Superior temporal gyrus (tissue), 1 donor: ENCODE results near the gene ADORA2A.

Experiments used
- DNase-seq: peaks from one replicate; pipeline ENCODE4 v3.0.0-alpha.2; 2016; ENCODE audit errors: extremely low spot score

ADORA2A gene

GRCh38 chr22:24453853-24454252 is 26.5 kb downstream of the ADORA2A start:
- DNase-seq, result no peak

GRCh38 chr22:24455039-24455438 is 27.6 kb downstream of the ADORA2A start:
- DNase-seq, result no peak

- DNase-seq, result no peak
Measured at GRCh38 chr22:24455751-24456426, 28.5 kb downstream of the ADORA2A start.

- DNase-seq, result no peak
Measured at GRCh38 chr22:24457894-24458420, 30.6 kb downstream of the ADORA2A start.

- DNase-seq, result no peak
Measured at GRCh38 chr22:24459911-24460310, 32.5 kb downstream of the ADORA2A start.

- no peak for DNase-seq
Measured at GRCh38 chr22:24460418-24461089, 33.2 kb downstream of the ADORA2A start.

- no peak for DNase-seq
Measured at GRCh38 chr22:24463071-24463760, 35.8 kb downstream of the ADORA2A start.

GRCh38 chr22:24465566-24465965 is 38.2 kb downstream of the ADORA2A start:
- DNase-seq, result no peak

GRCh38 chr22:24465975-24466374 is 38.6 kb downstream of the ADORA2A start:
- no peak for DNase-seq

GRCh38 chr22:24466716-24467328 is 39.4 kb downstream of the ADORA2A start:
- DNase-seq, result peak; percentile 22

- DNase-seq, result no peak
Measured at GRCh38 chr22:24467340-24467739, 39.9 kb downstream of the ADORA2A start.

GRCh38 chr22:24471570-24471969 is 44.2 kb downstream of the ADORA2A start:
- no peak for DNase-seq

GRCh38 chr22:24473284-24473683 is 45.9 kb downstream of the ADORA2A start:
- no peak for DNase-seq

- DNase-seq, result no peak
Measured at GRCh38 chr22:24474221-24474620, 46.8 kb downstream of the ADORA2A start.

GRCh38 chr22:24474649-24475255 is 47.4 kb downstream of the ADORA2A start:
- no peak for DNase-seq

- no peak for DNase-seq
Measured at GRCh38 chr22:24481641-24482040, 54.2 kb downstream of the ADORA2A start.

- DNase-seq, result no peak
Measured at GRCh38 chr22:24482575-24482974, 55.2 kb downstream of the ADORA2A start.

- no peak for DNase-seq
Measured at GRCh38 chr22:24482998-24483397, 55.6 kb downstream of the ADORA2A start.

- DNase-seq, result no peak
Measured at GRCh38 chr22:24483976-24484545, 56.7 kb downstream of the ADORA2A start.

- DNase-seq, result no peak
Measured at GRCh38 chr22:24485170-24485569, 57.8 kb downstream of the ADORA2A start.

GRCh38 chr22:24485608-24486007 is 58.2 kb downstream of the ADORA2A start:
- DNase-seq, result no peak
